ENCODE measurements around the gene PARD6B.

DNA sequence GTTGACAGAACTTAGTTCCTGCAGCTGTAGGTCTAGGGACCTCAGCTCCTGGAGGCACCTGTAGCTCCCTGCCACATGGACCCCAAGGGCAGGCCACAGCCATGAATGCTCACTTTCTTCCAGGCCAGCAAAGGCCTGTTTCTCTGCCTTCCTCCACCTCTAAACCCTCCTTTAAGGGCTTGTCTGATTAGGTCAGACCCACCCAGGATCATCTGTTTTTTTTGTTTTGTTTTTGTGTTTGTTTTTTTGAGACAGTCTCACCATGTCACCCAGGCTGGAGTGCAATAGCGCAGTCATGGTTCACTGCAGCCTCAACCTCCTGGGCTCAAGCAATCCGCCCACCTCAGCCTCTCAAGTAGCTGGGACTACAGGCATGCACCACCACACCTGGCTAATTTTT lies 52.0 kb downstream of the PARD6B start:
- no peak for TF ChIP-seq POLR2A (IDR thresholded peaks at IDR 0.05)
- TF ChIP-seq, protein P1, sequence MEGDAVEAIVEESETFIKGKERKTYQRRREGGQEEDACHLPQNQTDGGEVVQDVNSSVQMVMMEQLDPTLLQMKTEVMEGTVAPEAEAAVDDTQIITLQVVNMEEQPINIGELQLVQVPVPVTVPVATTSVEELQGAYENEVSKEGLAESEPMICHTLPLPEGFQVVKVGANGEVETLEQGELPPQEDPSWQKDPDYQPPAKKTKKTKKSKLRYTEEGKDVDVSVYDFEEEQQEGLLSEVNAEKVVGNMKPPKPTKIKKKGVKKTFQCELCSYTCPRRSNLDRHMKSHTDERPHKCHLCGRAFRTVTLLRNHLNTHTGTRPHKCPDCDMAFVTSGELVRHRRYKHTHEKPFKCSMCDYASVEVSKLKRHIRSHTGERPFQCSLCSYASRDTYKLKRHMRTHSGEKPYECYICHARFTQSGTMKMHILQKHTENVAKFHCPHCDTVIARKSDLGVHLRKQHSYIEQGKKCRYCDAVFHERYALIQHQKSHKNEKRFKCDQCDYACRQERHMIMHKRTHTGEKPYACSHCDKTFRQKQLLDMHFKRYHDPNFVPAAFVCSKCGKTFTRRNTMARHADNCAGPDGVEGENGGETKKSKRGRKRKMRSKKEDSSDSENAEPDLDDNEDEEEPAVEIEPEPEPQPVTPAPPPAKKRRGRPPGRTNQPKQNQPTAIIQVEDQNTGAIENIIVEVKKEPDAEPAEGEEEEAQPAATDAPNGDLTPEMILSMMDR (IDR thresholded peaks at IDR 0.05) = no peak
